ENCODE data around the gene VPS54.
A peak's percentile ranks its signal among the peaks of the same experiment; 100 is the strongest.
"Not testable (repeated sequence)": the region's sequence is repeated elsewhere in the genome, so short reads cannot be mapped to it uniquely, and the experiment has no call there.

The VPS54 gene

GRCh38 chr2:63950414-63950813 is 68.8 kb downstream of the VPS54 start:
- peak in 1 of 2 experiments; percentile 25 for DNase-seq
- TF ChIP-seq POLR2A (IDR thresholded peaks at IDR 0.05; ENCODE audit: low read length) (no peak), GATA1 (IDR thresholded peaks at IDR 0.05; ENCODE audit: low read depth, low read length) (no peak)

GRCh38 chr2:63942788-63943187 is 76.4 kb downstream of the VPS54 start:
- TF ChIP-seq POLR2A (IDR thresholded peaks at IDR 0.05; ENCODE audit: low read length): no peak

GRCh38 chr2:63932104-63932503 is 87.1 kb downstream of the VPS54 start:
- not testable (repeated sequence) for DNase-seq

More at GRCh38 chr2:63942788-63943187, 76.4 kb downstream of the VPS54 start:
- no peak for DNase-seq

- TF ChIP-seq POLR2A (IDR thresholded peaks at IDR 0.05; ENCODE audit: low read length) (no peak), GATA1 (IDR thresholded peaks at IDR 0.05; ENCODE audit: low read depth, low read length) (no peak)
- DNase-seq: no peak
These were observed 92.4 kb downstream of the VPS54 start for GRCh38 chr2:63926815-63927214.

DNA sequence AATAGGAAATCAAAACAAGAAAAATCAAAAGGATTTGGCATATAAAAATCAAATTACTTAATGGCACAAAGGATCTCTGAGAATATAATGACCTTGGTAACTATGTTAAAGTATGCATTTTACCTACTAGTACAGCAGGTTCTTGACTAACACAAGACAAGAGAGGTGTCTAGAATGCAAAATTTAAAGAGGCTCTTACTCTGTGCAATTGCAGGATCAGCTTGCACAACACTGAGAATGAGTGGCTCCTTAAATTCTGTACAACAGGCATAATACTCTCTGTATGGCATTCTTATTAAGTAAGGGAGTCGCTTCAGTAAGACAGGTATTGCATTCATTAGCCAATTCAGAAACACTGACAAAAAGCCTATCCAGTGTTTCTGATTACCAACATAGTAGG is 104.9 kb downstream of the VPS54 start:
- DNase-seq: no peak
- TF ChIP-seq GATA1 (IDR thresholded peaks at IDR 0.05; ENCODE audit: low read depth, low read length): no peak
- no peak for TF ChIP-seq POLR2A (IDR thresholded peaks at IDR 0.05; ENCODE audit: low read length)

DNA sequence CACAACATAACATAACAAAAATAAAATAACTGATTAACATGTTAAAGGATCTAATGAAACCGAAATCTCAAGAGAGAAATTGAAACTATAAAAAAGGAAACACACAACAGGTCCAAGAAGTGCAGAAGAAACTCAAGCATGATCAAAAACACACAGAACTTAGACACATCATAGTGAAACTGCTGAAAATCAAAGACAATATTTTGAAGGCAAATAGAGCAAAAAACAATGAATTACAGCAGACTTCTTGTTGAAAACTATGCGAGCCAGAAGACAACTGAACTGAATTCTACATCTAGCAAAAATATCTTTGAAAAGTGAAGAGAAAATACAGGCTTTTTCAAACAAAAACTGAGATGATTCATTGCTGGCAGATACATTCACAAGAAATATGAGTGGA is 116.2 kb downstream of the VPS54 start:
- DNase-seq: peak; percentile 5 to 11
- no peak for TF ChIP-seq GATA1 (IDR thresholded peaks at IDR 0.05; ENCODE audit: low read depth, low read length)
- TF ChIP-seq POLR2A (IDR thresholded peaks at IDR 0.05; ENCODE audit: low read length): no peak

DNA sequence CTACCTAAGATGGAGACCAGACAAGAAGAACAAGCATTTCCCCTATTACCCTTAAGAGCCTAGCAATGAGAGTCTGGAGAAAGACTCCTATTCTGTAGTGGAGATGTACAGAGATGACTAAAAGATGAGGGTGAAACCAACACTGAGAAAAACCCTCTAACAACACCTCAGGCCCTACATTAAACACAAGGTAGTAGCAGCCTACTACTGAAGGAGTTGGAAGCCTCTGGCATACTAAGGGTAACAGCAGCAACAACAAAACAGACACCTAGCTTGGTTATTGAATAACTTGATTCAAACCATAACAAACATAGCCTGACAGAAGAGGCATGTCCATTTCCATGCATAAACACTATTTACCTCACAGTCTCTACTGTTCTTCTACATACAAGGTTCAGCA is 117.1 kb downstream of the VPS54 start:
- DNase-seq: no peak
- TF ChIP-seq POLR2A (IDR thresholded peaks at IDR 0.05; ENCODE audit: low read length) (no peak), GATA1 (IDR thresholded peaks at IDR 0.05; ENCODE audit: low read depth, low read length) (no peak)

DNA sequence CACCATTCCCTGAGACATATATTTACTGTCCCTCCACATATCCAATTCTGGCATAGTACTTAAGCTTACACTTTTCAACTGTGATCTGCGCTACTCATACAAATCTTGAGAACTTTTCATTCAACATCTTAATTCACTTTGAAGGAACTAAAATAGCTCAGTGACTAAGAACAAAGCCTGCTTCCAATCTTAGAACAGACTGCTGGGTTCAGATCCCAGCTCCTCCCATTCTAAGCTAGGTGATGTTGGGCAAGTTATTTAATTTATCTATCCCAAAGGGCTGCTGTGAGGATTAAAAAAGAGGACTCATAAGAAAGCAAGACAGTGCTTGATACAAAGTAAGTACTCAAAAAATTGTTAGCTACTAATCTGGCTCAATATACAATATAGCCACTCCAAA is 119.6 kb downstream of the VPS54 start:
- no peak for DNase-seq
- no peak for TF ChIP-seq POLR2A (IDR thresholded peaks at IDR 0.05; ENCODE audit: low read length)
- no peak for TF ChIP-seq GATA1 (IDR thresholded peaks at IDR 0.05; ENCODE audit: low read depth, low read length)

- no peak for TF ChIP-seq POLR2A (IDR thresholded peaks at IDR 0.05; ENCODE audit: low read length)
- no peak for TF ChIP-seq GATA1 (IDR thresholded peaks at IDR 0.05; ENCODE audit: low read depth, low read length)
- DNase-seq: no peak
These were observed 120.4 kb downstream of the VPS54 start for GRCh38 chr2:63898839-63899238.

DNA sequence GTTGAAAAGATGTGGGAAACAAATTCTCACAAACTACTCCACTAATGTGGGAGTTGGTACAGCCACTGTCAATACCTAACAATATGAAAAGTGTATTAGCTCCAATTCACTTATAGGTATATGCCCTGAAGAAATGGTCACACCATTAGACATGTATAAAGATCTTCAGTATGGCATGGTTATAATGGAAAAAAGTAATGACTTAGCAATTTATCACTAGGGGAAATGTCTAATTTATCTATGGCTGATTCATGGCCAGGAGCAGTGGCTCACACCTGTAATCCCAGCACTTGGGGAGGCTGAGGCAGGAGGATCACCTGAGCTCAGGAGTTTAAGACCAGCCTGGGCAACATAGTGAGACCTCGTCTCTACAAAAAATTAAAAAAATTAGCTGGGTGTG is 125.1 kb downstream of the VPS54 start:
- TF ChIP-seq POLR2A (IDR thresholded peaks at IDR 0.05; ENCODE audit: low read length) (no peak), GATA1 (IDR thresholded peaks at IDR 0.05; ENCODE audit: low read depth, low read length) (no peak)
- no peak for DNase-seq

DNA sequence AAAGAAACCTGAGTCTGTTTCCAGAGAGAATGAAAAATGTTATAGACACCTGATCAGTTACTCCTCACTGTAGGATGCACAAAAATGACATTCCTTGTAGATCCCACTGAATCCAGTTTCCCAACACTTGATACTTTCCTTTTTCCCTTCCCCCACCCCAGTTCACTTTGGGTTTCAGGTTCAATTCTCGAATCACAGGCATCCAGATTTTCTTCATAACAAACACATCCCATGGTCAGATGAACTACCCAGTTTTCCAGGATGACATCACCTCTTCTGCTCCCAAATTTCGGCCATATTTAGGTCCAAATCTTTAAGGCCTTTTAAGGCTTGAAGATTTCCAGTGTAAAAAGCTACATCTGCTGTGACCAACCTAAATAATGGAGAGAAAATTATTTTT is 126.1 kb downstream of the VPS54 start:
- TF ChIP-seq POLR2A (IDR thresholded peaks at IDR 0.05; ENCODE audit: low read length) (no peak), GATA1 (IDR thresholded peaks at IDR 0.05; ENCODE audit: low read depth, low read length) (no peak)
- DNase-seq: no peak

- no peak for TF ChIP-seq POLR2A (IDR thresholded peaks at IDR 0.05; ENCODE audit: low read length)
- no peak for TF ChIP-seq GATA1 (IDR thresholded peaks at IDR 0.05; ENCODE audit: low read depth, low read length)
- DNase-seq: no peak
These were observed 127.7 kb downstream of the VPS54 start for GRCh38 chr2:63891488-63892030.

DNA sequence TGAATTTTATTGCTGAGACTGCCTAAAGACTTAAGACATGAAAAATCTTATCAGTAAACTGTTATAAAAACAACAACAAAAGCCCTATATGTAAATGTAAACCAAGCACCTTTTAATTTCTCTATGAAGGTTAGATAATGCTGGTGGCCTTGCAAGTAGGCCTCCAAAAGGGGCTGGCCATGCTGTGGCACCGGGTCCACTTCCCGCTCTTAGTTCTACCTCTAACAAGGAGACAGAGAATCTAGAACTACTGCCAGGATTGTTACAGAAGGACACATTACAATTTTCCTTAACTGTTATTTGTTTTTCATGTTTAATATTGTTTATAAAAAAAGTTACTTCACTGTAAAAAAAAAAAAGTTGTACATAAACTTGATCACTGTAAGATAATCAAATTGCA is 128.6 kb downstream of the VPS54 start:
- no peak for DNase-seq
- TF ChIP-seq POLR2A (IDR thresholded peaks at IDR 0.05; ENCODE audit: low read length): no peak
- TF ChIP-seq GATA1 (IDR thresholded peaks at IDR 0.05; ENCODE audit: low read depth, low read length): no peak

GRCh38 chr2:63888490-63889402 is 130.5 kb downstream of the VPS54 start:
- TF ChIP-seq GATA1 (IDR thresholded peaks at IDR 0.05; ENCODE audit: low read depth, low read length) (no peak), POLR2A (IDR thresholded peaks at IDR 0.05; ENCODE audit: low read length) (no peak)
- DNase-seq: peak; percentile 48 to 65

DNA sequence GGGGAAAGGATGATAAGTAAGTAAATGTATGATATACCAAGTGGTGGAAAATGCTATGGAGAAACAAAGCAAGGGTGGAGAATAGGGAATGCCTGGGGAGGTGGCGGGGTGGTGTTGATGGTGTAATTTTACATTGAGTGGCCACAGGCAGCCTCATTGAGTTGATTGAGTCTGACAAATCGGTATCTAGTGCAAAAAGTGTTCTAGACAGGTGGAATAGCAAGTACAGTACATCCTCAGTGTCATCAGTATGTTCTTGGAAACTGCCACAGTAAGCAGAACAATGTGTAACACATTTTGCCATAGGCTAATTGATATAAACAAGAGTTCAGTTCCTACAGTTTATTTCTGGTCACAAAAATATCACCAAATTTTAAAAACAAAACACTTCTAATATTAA is 131.2 kb downstream of the VPS54 start:
- TF ChIP-seq GATA1 (IDR thresholded peaks at IDR 0.05; ENCODE audit: low read depth, low read length): no peak
- TF ChIP-seq POLR2A (IDR thresholded peaks at IDR 0.05; ENCODE audit: low read length): no peak
- no peak for DNase-seq

Data from erythroblast (primary cell).